Hematopoietic multipotent progenitor cell treated with erythropoietin and hydrocortisone succinate and interleukin-3 and kit ligand, for 4 days (in vitro differentiated cells): ENCODE measurements around the gene JMJD4.

ENCODE experiments used
- DNase-seq: peaks from one replicate; pipeline ENCODE4 v3.0.0-alpha.2; 2015

Gene JMJD4

GRCh38 chr1:227768125-227768439 lies 33.0 kb upstream of the JMJD4 start:
- no peak for DNase-seq

DNA sequence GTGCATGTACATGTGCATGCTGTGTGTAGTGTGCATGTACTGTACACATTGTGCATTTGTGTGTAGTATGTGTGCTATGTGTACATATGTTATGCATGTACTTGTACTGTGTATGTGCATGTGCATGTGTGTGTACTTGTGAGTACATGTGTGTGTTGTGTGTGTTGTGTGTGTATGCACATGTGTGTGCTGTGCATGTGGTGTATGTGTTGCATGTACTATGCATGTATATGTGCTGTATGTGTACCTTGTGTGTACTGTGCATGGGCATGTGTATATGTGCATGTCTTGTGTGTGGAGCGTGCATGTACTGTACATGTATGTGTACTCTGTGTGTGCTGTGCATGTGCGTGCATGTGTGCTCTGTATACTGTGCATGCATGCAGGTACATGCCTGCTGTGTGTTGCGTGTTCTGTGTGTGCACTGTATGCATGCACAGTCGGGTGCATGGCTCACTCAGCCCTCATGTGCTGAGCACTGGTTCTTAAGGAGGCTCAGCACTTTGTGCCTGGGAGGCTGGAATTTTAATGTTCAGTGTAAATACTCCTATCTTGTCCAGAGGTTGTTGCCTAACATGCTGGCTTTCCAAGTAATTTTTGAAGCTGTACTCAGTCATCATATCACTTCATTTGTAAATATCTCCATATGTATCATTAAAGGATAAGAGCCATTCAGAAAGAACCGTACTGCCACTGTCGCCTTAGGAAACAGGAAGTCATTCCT lies 32.5 kb upstream of the JMJD4 start:
- DNase-seq: no peak

GRCh38 chr1:227766653-227767277 lies 31.7 kb upstream of the JMJD4 start:
- peak; percentile 40 for DNase-seq

GRCh38 chr1:227766015-227766634 lies 31.0 kb upstream of the JMJD4 start:
- DNase-seq: peak; percentile 65

- peak; percentile 14 for DNase-seq
Measured at GRCh38 chr1:227765261-227766014, 30.3 kb upstream of the JMJD4 start.

DNA sequence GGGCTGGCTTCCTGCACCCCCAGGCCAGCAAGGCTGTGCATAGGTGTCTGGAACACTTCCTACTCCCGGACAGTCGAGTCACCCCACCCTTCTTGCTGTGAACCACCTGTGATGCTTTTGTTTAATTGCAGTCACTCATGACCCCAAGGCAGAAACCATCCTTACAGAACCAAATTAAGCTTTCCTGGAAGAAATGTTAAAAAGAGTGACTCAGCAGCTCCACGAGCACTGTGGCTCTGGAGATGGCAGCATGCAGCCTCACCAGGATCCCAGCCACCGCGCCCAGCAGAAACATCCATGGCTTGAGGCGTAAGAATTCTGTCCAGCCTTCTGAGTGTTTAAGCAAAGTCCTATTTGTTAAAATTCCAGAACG lies 28.9 kb upstream of the JMJD4 start:
- no peak for DNase-seq

GRCh38 chr1:227763246-227764018 lies 28.3 kb upstream of the JMJD4 start:
- DNase-seq: no peak

- DNase-seq: peak; percentile 93
Measured at GRCh38 chr1:227762231-227762911, 27.3 kb upstream of the JMJD4 start.

GRCh38 chr1:227761621-227762230 lies 26.6 kb upstream of the JMJD4 start:
- DNase-seq: no peak

DNA sequence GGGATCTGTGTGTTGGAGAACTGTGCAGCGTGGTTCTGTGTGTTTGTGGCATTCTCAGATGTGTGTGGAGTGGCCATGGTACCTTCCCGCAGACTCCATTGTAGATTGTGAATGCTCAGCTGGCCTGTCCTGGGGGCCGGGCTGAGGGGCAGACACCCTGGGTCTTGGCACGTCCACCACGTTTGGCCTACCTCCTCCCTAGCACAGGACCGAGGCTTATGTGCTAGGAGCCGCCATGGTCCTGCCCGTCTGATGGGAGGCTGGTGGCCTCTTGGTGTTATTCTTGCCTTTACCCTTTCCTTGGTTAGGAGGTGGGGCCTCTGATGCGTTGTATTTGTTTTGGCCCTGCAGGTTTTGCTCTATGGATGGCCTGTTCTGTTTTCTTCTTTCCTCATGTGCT lies 25.3 kb upstream of the JMJD4 start:
- DNase-seq: no peak

- DNase-seq: no peak
Measured at GRCh38 chr1:227759341-227760300, 24.5 kb upstream of the JMJD4 start.

- no peak for DNase-seq
Measured at GRCh38 chr1:227758366-227758765, 23.3 kb upstream of the JMJD4 start.

- DNase-seq: no peak
Measured at GRCh38 chr1:227757781-227758180, 22.7 kb upstream of the JMJD4 start.

- DNase-seq: no peak
Measured at GRCh38 chr1:227756172-227756959, 21.3 kb upstream of the JMJD4 start.

- no peak for DNase-seq
Measured at GRCh38 chr1:227754958-227755357, 19.9 kb upstream of the JMJD4 start.

DNA sequence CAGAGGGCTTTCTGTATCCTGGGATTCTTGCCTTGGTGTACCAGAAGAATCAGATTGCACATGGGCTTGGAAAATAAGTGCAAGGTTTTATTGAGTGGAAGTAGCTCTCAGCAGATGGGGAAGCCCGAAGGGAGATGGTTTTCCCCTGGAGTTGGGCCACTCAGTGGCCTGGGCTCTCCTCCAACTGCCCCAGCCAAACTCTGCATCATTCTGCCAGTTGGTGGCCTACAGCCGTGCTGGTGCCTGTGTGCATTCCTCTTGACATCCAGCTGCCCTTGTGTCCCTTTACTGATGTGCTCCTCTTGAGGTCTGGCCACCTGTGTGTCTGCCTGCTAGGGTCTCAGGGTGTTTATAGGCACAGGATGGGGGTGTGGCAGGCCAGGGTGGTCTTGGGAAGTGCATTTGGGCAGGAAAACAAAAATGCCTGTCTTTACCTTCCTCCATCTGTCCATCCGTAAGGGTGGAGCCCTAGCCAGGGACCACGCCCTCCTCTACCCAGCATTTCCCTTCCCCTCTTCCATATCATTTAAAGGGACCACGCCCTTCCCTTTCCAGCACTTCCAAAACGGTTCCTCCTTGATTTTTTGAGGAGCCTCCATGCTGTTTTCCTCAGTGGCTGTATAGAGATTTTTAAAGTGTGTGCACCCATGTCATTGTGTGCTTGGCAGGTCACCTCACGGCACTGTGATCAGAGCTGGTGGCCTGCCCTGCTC lies 19.1 kb upstream of the JMJD4 start:
- no peak for DNase-seq

DNA sequence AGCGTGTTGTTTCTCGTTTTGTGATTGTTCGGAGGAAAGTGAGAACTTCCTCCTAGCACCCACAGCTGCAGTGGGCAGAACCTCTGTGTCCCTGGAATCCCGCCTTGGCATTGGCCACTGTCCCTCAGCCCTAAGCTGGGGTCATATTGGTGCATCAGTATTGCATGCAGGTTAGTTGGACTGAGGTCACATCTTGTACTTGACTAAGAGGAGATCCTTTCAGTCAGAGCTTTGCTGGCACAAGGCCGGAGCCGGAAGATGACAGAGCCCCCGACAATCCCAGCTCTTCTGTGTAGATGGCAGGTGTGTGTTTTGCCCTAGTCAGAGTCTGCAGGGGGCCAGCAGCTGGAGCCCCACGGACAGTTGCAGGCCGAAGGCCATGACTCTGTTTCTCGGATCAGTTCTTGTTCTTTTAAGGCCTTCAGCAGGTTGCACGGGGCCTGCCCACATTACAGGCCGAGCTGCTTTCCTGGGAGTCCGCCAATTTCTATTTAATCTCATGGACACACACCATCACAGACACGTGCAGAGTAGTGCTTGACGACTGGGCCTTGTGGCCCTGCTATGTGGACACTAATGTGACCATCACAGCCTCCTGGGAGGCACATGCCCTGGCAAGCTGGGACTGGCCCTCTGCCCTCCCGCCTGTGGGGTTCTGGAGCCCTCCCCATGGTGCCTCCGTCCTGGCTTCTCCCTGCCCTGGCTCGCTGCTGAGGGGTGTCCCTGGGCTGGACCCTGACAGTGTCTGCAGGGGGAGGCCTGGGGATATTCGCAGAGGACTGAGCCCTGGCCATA lies 15.0 kb upstream of the JMJD4 start:
- no peak for DNase-seq

DNA sequence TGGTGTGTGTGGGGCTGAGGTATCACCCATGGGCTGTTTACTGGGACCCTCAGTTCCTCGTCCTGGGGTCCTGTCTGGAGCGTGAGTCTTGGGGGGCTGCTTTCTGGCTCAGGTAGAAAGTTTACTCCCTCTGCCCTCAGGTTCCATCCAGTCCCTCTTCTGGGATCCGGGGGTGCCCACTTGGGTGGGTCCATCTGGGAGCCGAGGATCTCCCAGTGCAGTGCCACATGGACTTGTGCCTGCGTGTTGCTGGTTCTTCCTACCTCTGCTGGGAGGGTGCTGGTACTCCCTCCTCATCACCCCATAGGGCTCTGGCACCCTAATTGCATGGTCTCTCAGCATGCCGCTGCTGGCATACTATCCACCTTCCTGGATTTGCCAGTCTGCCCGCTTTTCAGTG lies 14.1 kb upstream of the JMJD4 start:
- DNase-seq: no peak
